Measurements from ENCODE around the gene TBC1D25. TPM values are rescaled to one million over a fixed set of nuclear protein-coding genes. Genes with fewer than 3 reads are reported as not detected.

Gene TBC1D25
- total RNA-seq, 1 donor from 2014 or later, result 3.9 TPM

DNA sequence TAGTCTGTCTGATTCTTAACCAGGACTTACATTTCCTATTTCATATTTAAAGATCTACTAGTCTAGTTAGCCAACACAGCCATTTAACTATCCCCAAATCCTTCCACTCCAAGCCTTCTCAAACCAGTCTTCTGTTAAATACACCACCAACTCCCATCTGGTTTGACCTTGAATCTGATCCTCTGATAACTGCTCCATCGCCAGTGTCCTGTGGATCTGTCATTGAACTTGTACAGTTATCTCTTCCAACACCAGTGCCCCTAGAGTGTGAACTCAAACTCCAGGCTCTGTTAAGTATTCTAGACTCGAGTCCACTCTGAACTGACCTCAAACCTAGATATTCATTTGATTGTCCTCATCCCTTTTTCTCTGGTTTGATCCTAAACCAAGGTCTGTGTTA is 72.2 kb downstream of the TBC1D25 start:
- FAIRE-seq (no peak), DNase-seq (ENCODE audit: low read depth) (no peak)
- Histone ChIP-seq H3K36me3 (ENCODE audit: control insufficient read depth, insufficient read depth, low read length) (no peaks in the 10 kb centered on the region), H3K4me3 (ENCODE audit: low read depth, low read length) (no peak overlapping the region), H3K27me3 (ENCODE audit: control insufficient read depth, insufficient read depth, low read length) (no peaks in the 10 kb centered on the region)
- TF ChIP-seq CTCF (IDR thresholded peaks at IDR 0.05; ENCODE audit: insufficient read depth, low read length, severe bottlenecking), result no peak

Other genes with a start within 250 kb of the TBC1D25 start
- gene SSX3, start 183.0 kb upstream of the TBC1D25 start, total RNA-seq, result not detected in 2 replicates
- not detected in 2 replicates for gene SSX4, start 156.2 kb upstream of the TBC1D25 start, total RNA-seq
- not detected in 2 replicates for gene SSX4B, start 127.8 kb upstream of the TBC1D25 start, total RNA-seq
- gene SLC38A5, start 69.5 kb upstream of the TBC1D25 start, total RNA-seq, result 134 and 348 TPM in 2 replicates
- 131 and 154 TPM in 2 replicates for gene FTSJ1, start 63.5 kb upstream of the TBC1D25 start, total RNA-seq
- 33.4 and 46.2 TPM in 2 replicates for gene PORCN, start 30.7 kb upstream of the TBC1D25 start, total RNA-seq
- gene EBP, start 17.9 kb upstream of the TBC1D25 start, total RNA-seq, result 122 and 244 TPM in 2 replicates
- 163 and 177 TPM in 2 replicates for gene RBM3, start 34.8 kb downstream of the TBC1D25 start, total RNA-seq
- gene WDR13, start 57.8 kb downstream of the TBC1D25 start, total RNA-seq, result 121 and 164 TPM in 2 replicates
- not detected in 2 replicates for gene WAS, start 144.1 kb downstream of the TBC1D25 start, total RNA-seq
- gene SUV39H1, start 157.0 kb downstream of the TBC1D25 start, total RNA-seq, result 1.2 and 1.3 TPM in 2 replicates
- gene GLOD5, start 222.0 kb downstream of the TBC1D25 start, total RNA-seq, result not detected in 2 replicates
- not detected in 2 replicates for gene GATA1, start 246.9 kb downstream of the TBC1D25 start, total RNA-seq